ENCODE measurements around the gene ACVR1B.

Gene ACVR1B

DNA sequence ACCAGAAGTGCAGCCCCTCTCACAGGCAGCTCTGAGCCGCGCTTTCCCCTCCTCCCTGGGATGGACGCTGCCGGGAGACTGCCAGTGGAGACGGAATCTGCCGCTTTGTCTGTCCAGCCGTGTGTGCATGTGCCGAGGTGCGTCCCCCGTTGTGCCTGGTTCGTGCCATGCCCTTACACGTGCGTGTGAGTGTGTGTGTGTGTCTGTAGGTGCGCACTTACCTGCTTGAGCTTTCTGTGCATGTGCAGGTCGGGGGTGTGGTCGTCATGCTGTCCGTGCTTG is 43.0 kb downstream of the ACVR1B start:
- in situ Hi-C loops (cut with MboI; ENCODE audit: low pct_unique_long_range_greater_than_20kb, low sequenced_read_pairs, unreplicated experiment), result no loop called here
- TF ChIP-seq, protein P1, sequence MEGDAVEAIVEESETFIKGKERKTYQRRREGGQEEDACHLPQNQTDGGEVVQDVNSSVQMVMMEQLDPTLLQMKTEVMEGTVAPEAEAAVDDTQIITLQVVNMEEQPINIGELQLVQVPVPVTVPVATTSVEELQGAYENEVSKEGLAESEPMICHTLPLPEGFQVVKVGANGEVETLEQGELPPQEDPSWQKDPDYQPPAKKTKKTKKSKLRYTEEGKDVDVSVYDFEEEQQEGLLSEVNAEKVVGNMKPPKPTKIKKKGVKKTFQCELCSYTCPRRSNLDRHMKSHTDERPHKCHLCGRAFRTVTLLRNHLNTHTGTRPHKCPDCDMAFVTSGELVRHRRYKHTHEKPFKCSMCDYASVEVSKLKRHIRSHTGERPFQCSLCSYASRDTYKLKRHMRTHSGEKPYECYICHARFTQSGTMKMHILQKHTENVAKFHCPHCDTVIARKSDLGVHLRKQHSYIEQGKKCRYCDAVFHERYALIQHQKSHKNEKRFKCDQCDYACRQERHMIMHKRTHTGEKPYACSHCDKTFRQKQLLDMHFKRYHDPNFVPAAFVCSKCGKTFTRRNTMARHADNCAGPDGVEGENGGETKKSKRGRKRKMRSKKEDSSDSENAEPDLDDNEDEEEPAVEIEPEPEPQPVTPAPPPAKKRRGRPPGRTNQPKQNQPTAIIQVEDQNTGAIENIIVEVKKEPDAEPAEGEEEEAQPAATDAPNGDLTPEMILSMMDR (IDR thresholded peaks at IDR 0.05; ENCODE audit: extremely low read depth, insufficient read depth, missing control alignments), result no peak

DNA sequence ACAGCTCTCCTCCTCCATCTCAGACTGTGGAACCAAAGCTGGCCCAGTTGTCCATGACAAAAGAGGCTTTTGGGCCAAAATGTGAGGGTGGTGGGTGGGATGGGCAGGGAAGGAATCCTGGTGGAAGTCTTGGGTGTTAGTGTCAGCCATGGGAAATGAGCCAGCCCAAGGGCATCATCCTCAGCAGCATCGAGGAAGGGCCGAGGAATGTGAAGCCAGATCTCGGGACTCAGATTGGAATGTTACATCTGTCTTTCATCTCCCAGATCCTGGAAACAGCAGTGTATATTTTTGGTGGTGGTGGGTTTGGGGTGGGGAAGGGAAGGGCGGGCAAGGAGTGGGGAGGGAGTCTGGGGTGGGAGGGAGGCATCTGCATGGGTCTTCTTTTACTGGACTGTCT is 43.5 kb downstream of the ACVR1B start:
- TF ChIP-seq, protein P1 (IDR thresholded peaks at IDR 0.05; ENCODE audit: extremely low read depth, insufficient read depth, missing control alignments), result no peak
- DNase-seq (ENCODE audit: low spot score), result no peak
- in situ Hi-C loops (cut with MboI; ENCODE audit: low pct_unique_long_range_greater_than_20kb, low sequenced_read_pairs, unreplicated experiment), result no loop called here

More for the DNA sequence above, 43.0 kb downstream of the ACVR1B start:
- no peak for DNase-seq (ENCODE audit: low spot score)

DNA sequence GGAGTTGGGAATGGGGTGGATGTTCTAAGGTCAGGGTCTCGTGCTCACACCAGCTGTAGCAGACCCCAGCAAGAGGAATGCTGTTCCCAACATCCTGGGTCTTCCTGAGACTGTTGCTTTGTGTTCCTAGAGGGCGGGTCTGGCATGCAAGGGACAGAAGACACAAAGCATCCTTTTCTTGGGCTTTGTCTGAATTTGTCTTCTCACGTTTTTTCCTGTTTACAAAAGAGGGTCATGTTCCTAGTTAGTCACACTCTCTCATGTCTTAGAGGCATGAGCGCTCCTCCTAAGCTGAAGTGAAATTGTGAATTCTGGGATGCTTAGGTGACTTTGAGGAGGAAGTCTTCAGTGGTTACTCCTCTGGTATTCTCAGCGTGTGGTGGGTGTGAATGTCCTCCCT is 45.6 kb downstream of the ACVR1B start:
- TF ChIP-seq, protein P1 (IDR thresholded peaks at IDR 0.05; ENCODE audit: extremely low read depth, insufficient read depth, missing control alignments), result no peak
- DNase-seq (ENCODE audit: low spot score), result no peak
- in situ Hi-C loops (cut with MboI; ENCODE audit: low pct_unique_long_range_greater_than_20kb, low sequenced_read_pairs, unreplicated experiment), result no loop called here

DNA sequence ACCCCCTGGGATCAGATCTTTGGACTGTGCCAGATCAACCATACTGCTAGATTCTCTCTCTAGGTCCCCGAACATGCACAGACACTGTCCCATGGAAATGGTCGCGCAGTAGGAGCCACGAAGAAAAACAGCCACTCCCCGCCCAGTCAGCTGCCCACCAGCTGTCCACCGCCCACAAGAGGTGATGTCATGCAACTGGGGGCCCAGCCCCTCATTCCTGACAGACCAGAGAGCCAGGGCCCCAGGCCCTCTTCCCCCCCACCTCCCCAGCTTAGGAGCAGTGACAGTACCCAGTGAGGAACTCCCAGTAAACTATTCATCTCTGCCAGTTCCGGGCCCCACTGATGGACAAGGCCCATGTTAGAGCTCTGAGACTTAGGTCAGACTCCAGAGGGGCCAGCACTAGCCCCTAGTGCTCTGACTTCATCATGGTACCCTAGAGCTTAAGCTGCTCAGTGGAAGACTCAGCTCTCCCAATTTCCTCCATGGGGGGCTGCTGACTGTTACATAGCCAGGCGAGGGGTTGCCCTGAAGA is 51.6 kb downstream of the ACVR1B start:
- in situ Hi-C loops (cut with MboI; ENCODE audit: low pct_unique_long_range_greater_than_20kb, low sequenced_read_pairs, unreplicated experiment), result no loop called here
- no peak for DNase-seq (ENCODE audit: low spot score)

DNA sequence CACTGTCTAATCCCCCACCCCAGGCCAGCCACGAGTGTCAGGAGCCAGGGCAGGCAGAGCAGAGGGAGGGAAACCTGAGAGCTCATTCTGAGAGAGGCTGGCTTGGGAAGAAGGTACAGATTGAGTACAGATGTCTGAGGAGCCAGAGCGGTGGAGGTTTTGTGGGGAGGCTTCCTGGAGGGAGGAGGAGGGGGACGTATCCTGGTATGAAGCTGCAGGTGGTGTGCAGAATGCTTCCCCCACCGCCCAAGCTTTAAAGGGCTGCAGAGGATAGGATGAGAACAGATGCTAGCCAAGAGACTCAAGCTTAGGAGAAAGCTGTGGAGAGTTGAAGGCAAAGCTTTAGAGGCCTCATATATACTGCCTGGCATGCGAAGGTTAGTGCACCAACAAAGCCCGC is 52.1 kb downstream of the ACVR1B start:
- in situ Hi-C loops (cut with MboI; ENCODE audit: low pct_unique_long_range_greater_than_20kb, low sequenced_read_pairs, unreplicated experiment), result no loop called here
- TF ChIP-seq, protein P1 (IDR thresholded peaks at IDR 0.05; ENCODE audit: extremely low read depth, insufficient read depth, missing control alignments), result no peak
- no peak for DNase-seq (ENCODE audit: low spot score)

More for the DNA sequence above, 51.6 kb downstream of the ACVR1B start:
- TF ChIP-seq, protein P1 (IDR thresholded peaks at IDR 0.05; ENCODE audit: extremely low read depth, insufficient read depth, missing control alignments), result no peak

DNA sequence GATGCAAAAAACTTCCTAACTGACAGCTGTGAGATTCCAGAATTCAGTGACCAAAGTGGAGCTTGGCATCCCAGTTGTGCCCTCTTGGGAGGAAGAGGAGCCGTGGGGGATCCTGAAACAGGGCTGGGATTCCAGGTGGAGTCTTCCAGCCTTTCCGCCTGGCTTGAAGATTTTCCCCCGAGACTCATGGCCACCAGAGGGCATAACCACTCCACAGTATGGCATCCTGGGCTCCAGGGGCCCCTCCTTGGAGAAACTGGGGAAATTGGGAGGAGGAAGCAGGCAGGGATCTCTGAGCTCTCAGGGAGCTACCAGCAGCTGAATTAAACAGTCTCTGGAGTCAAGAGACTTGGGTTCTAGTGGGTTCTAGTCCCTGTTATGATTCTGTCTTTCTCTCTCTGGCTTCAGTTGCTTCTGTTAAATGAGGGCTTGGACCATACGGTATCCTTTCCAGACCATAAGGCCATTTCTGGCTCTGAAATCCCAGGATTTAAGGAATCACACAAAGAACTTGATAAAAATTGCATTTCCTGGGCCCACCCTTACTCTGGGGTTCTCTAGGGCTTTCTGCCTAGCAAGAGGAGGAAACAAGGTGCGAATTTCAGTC is 52.6 kb downstream of the ACVR1B start:
- in situ Hi-C loops (cut with MboI; ENCODE audit: low pct_unique_long_range_greater_than_20kb, low sequenced_read_pairs, unreplicated experiment), result no loop called here
- DNase-seq (ENCODE audit: low spot score), result no peak
- TF ChIP-seq, protein P1 (IDR thresholded peaks at IDR 0.05; ENCODE audit: extremely low read depth, insufficient read depth, missing control alignments), result peak; percentile 54

All from GM13977 (cell line).